SK-N-SH (cell line): ENCODE measurements around the gene ERC2. TPM values are rescaled to one million over a fixed set of nuclear protein-coding genes. Genes with fewer than 3 reads are reported as not detected.

Experiments
- CTCF ChIA-PET: fragments of 300-600, 350-600 bp; formaldehyde crosslinking; extraction: SDS; loops from one replicate; lab custom pipeline; 2021; lab: Yijun Ruan, JAX
- POLR2A ChIA-PET: fragments of 350-600 bp; sonication (Branson Sonifier 250); formaldehyde crosslinking; extraction: SDS; loops from one replicate; lab custom pipeline; 2020; ENCODE audit warnings: antibody characterized with exemption, inconsistent platforms; lab: Yijun Ruan, JAX
- DNase-seq: peaks from one replicate; pipeline ENCODE4 v3.0.0; 2012
- H2AFZ ChIP-seq: fragments of 200-600 bp; sonication (generic); 2 replicates; pipeline ENCODE4 v1.8.1; 2016; ENCODE audit warnings: antibody characterized with exemption, mild to moderate bottlenecking, low read depth
- H3F3A ChIP-seq: fragments of 200-600 bp; sonication (generic); replicated peaks from 2 replicates; pipeline ENCODE3; 2016; ENCODE audit warnings: antibody characterized with exemption, mild to moderate bottlenecking; ENCODE audit not compliant: insufficient read depth
- H3K27ac ChIP-seq, 2 experiments: fragments of 200-500 bp in 1 of 2; fragments of 200-600 bp in 1 of 2; sonication (Bioruptor generic) in 1 of 2; sonication (generic), shearing (Covaris generic) in 1 of 2; 2 replicates each; pipeline versions ENCODE4 v1.5.1 to v1.6.1; 2014 to 2016; ENCODE audit warnings: low read depth in 2 of 2, inconsistent platforms in 1 of 2, low read length in 1 of 2, mild to moderate bottlenecking in 1 of 2, mixed read lengths in 1 of 2
- H3K27me3 ChIP-seq: fragments of 200-600 bp; sonication (generic), shearing (Covaris generic); 2 replicates; pipeline ENCODE4 v1.6.1; 2016; ENCODE audit warnings: mixed run types; ENCODE audit not compliant: insufficient read depth
- H3K36me3 ChIP-seq, 2 experiments: fragments of 200-500 bp in 1 of 2; fragments of 200-600 bp in 1 of 2; sonication (Bioruptor generic) in 1 of 2; sonication (generic) in 1 of 2; replicated peaks in 1 of 2; 2 replicates each; pipeline versions ENCODE3 to v1.5.1; 2014 to 2016; ENCODE audit warnings: low read length in 1 of 2, mild to moderate bottlenecking in 1 of 2; ENCODE audit not compliant: insufficient read depth in 2 of 2, control insufficient read depth in 1 of 2
- H3K4me1 ChIP-seq, 2 experiments: fragments of 200-500 bp in 1 of 2; fragments of 200-600 bp in 1 of 2; sonication (Bioruptor generic) in 1 of 2; sonication (generic), shearing (Covaris generic) in 1 of 2; 2 replicates each; pipeline versions ENCODE4 v1.5.1 to v1.6.1; 2014 to 2016; ENCODE audit warnings: low read depth in 1 of 2, low read length in 1 of 2, mixed run types in 1 of 2; ENCODE audit not compliant: insufficient read depth in 2 of 2, control insufficient read depth in 1 of 2
- H3K4me2 ChIP-seq: fragments of 200-600 bp; sonication (generic), shearing (Covaris generic); 2 replicates; pipeline ENCODE4 v1.6.1; 2017; ENCODE audit warnings: mixed run types
- H3K4me3 ChIP-seq, 2 experiments: fragments of 200-500 bp in 1 of 2; fragments of 200-600 bp in 1 of 2; sonication (Bioruptor generic) in 1 of 2; sonication (generic), shearing (Covaris generic) in 1 of 2; 2 replicates each; pipeline versions ENCODE4 v1.5.1 to v1.8.1; 2014 to 2016; ENCODE audit warnings: low read depth in 2 of 2, inconsistent platforms in 1 of 2, low read length in 1 of 2, mild to moderate bottlenecking in 1 of 2, mixed read lengths in 1 of 2, moderate library complexity in 1 of 2
- H3K79me2 ChIP-seq: fragments of 200-600 bp; sonication (generic); 2 replicates; pipeline ENCODE4 v1.8.1; 2017; ENCODE audit warnings: mild to moderate bottlenecking; ENCODE audit not compliant: insufficient read depth
- H3K9ac ChIP-seq: fragments of 200-600 bp; sonication (generic); 2 replicates; pipeline ENCODE4 v1.6.1; 2017; ENCODE audit warnings: mixed run types
- H3K9me2 ChIP-seq: fragments of 200-600 bp; sonication (generic); 2 replicates; pipeline ENCODE4 v1.6.1; 2017; ENCODE audit warnings: mixed run types
- H3K9me3 ChIP-seq: fragments of 200-600 bp; sonication (generic); 2 replicates; pipeline ENCODE4 v1.6.1; 2017; ENCODE audit warnings: mixed run types, mild to moderate bottlenecking, moderate library complexity
- H4K20me1 ChIP-seq: fragments of 200-600 bp; sonication (generic); 2 replicates; pipeline ENCODE4 v1.6.1; 2017; ENCODE audit warnings: mild to moderate bottlenecking, mixed run types; ENCODE audit not compliant: insufficient read depth
- CHD2 ChIP-seq: fragments of 150-350 bp; IDR thresholded peaks from 2 replicates; pipeline ENCODE4 v1.6.1; 2018; ENCODE audit warnings: low read length; ENCODE audit not compliant: partially characterized antibody
- ELF1 ChIP-seq: IDR thresholded peaks from 2 replicates; pipeline ENCODE4 v1.4.0; 2012
- EP300 ChIP-seq, 2 experiments: IDR thresholded peaks; 2 replicates each; pipeline versions ENCODE4 v1.4.0 to v1.6.1; 2012; ENCODE audit warnings: borderline replicate concordance in 1 of 2, low read depth in 1 of 2, low read length in 1 of 2
- GATA2 ChIP-seq: sonication (generic); formaldehyde crosslinking; IDR thresholded peaks from 2 replicates; pipeline ENCODE4 v1.5.0; 2020; ENCODE audit warnings: mild to moderate bottlenecking, missing genetic modification reagents
- JUND ChIP-seq: IDR thresholded peaks from 2 replicates; pipeline ENCODE4 v1.4.0; 2012
- MAX ChIP-seq: IDR thresholded peaks from 2 replicates; pipeline ENCODE4 v1.4.0; 2012; ENCODE audit warnings: low read depth
- MEF2A ChIP-seq: IDR thresholded peaks from 2 replicates; pipeline ENCODE4 v1.4.0; 2012; ENCODE audit warnings: low read depth, borderline replicate concordance
- NRF1 ChIP-seq: IDR thresholded peaks from 2 replicates; pipeline ENCODE4 v1.6.1; 2012; ENCODE audit warnings: low read depth, mild to moderate bottlenecking, low read length
- RAD21 ChIP-seq: IDR thresholded peaks from 2 replicates; pipeline ENCODE4 v1.6.1; 2012; ENCODE audit warnings: mild to moderate bottlenecking, low read length
- REST ChIP-seq: IDR thresholded peaks from 2 replicates; pipeline ENCODE4 v1.6.1; 2012; ENCODE audit warnings: mild to moderate bottlenecking, low read depth, low read length, moderate library complexity
- RXRA ChIP-seq: IDR thresholded peaks from 2 replicates; pipeline ENCODE4 v1.4.0; 2012; ENCODE audit warnings: low read depth, mild to moderate bottlenecking, borderline replicate concordance
- TAF1 ChIP-seq: IDR thresholded peaks from 2 replicates; pipeline ENCODE4 v1.6.1; 2012; ENCODE audit warnings: low read depth, mild to moderate bottlenecking, low read length, moderate library complexity, borderline replicate concordance
- TEAD4 ChIP-seq: IDR thresholded peaks from 2 replicates; pipeline ENCODE4 v1.4.0; 2012; ENCODE audit warnings: mild to moderate bottlenecking, borderline replicate concordance; ENCODE audit not compliant: insufficient read depth
- USF2 ChIP-seq: fragments of 150-350 bp; IDR thresholded peaks from 2 replicates; pipeline ENCODE4 v1.6.1; 2017; ENCODE audit warnings: antibody characterized with exemption, low read length, low read depth, borderline replicate concordance
- YY1 ChIP-seq: IDR thresholded peaks from 2 replicates; pipeline ENCODE4 v1.4.0; 2012; ENCODE audit warnings: low read depth, mild to moderate bottlenecking
- ZBTB33 ChIP-seq: IDR thresholded peaks from 2 replicates; pipeline ENCODE4 v1.4.0; 2012; ENCODE audit warnings: low read depth, borderline replicate concordance
- WGBS: methylation state at CpG from one replicate; pipeline ENCODE4 v1.1.6; 2017; ENCODE audit warnings: low lambda C conversion rate; 5-methylcytosine and 5-hydroxymethylcytosine counted together
- polyA plus RNA-seq, 3 experiments: library from polyadenylated mRNA; depleted of rRNA; stranded (reverse); fragments of >200 nt; gene quantifications; 2 replicates each; pipeline ENCODE4 v1.2.3, GENCODE V29; 2012
- TF ChIP-seq, protein P1 (sequence below): IDR thresholded peaks from 2 replicates; pipeline ENCODE4 v1.4.0; 2012; ENCODE audit warnings: low read depth, borderline replicate concordance

ERC2 gene
- polyA plus RNA-seq, 1 of the 3 experiments (the other 2 are of a cell fraction): 1.6 TPM

DNA sequence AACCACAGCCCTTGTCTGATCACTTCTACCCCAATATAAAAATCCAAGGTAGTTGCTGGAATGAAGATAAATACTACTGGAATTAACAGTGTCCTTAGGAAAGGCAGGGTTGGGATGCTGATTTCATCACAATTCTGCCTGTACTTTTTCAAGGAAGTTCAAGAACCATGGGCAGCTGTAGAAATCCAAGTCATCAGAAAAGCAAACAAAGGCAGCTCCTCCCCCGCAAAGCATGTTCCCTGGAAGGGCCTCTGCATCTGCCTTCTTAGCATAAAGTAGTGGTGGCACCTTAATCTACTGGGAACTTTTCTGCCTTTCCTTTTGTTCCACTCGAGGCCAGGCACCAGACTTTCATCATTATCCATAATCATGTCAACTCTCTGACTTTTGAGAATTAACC, 54.4 kb downstream of the ERC2 start:
- ChIA-PET POLR2A (no interaction called here), CTCF (interaction anchor here (2.0 kb wide), 1 partner anchor 33 kb away, joined by 7 read pairs; no protein-coding TSS in a partner anchor)
- Histone ChIP-seq H3K9me3 (no peaks in the 10 kb centered on the region), H3F3A (no peaks in the 10 kb centered on the region), H3K4me3 (no peak overlapping the region), H3K27ac (no peak overlapping the region), H3K4me2 (no peak overlapping the region), H3K9ac (no peak overlapping the region), H3K79me2 (no peaks in the 10 kb centered on the region), H3K36me3 (no peaks in the 10 kb centered on the region), H2AFZ (no peak overlapping the region), H4K20me1 (no peaks in the 10 kb centered on the region), H3K27me3 (no peaks in the 10 kb centered on the region), H3K9me2 (no peaks in the 10 kb centered on the region), H3K4me1 (no peaks in the 10 kb centered on the region)
- TF ChIP-seq, protein P1, sequence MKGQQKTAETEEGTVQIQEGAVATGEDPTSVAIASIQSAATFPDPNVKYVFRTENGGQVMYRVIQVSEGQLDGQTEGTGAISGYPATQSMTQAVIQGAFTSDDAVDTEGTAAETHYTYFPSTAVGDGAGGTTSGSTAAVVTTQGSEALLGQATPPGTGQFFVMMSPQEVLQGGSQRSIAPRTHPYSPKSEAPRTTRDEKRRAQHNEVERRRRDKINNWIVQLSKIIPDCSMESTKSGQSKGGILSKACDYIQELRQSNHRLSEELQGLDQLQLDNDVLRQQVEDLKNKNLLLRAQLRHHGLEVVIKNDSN: no peak
- TF ChIP-seq ZBTB33 (no peak), RXRA (no peak), NRF1 (no peak)
- DNase-seq: no peak
- WGBS: 25% methylated on average over 2 of the region's 2 CpGs

GRCh38 chr3:56411166-56411565, 57.1 kb downstream of the ERC2 start:
- Histone ChIP-seq H3K9me2 (no peaks in the 10 kb centered on the region), H3K4me2 (no peak overlapping the region), H3K4me3 (no peak overlapping the region), H3K27ac (no peak overlapping the region), H3F3A (no peaks in the 10 kb centered on the region), H3K4me1 (no peaks in the 10 kb centered on the region), H4K20me1 (no peaks in the 10 kb centered on the region), H3K27me3 (no peaks in the 10 kb centered on the region), H3K9ac (no peak overlapping the region), H3K36me3 (no peaks in the 10 kb centered on the region), H3K9me3 (no peaks in the 10 kb centered on the region), H3K79me2 (no peaks in the 10 kb centered on the region), H2AFZ (no peak overlapping the region)
- no peak for DNase-seq
- 73% methylated on average over 5 of the region's 5 CpGs for WGBS
- ChIA-PET POLR2A (no interaction called here), CTCF (no interaction called here)
- TF ChIP-seq RAD21 (no peak), TEAD4 (no peak), ZBTB33 (no peak), MEF2A (no peak), CHD2 (no peak), EP300 (IDR thresholded peaks at IDR 0.05; ENCODE audit: borderline replicate concordance in 1 of 2, low read depth in 1 of 2, low read length in 1 of 2) (no peak), USF2 (no peak), REST (no peak), YY1 (no peak), ELF1 (no peak), MAX (no peak), GATA2 (CRISPR knock-in tag) (no peak), TAF1 (no peak), JUND (no peak)
- TF ChIP-seq, protein P1: no peak
